ENCODE measurements around the gene SPDYC. TPM values are rescaled to one million over a fixed set of nuclear protein-coding genes. Genes with fewer than 3 reads are reported as not detected.

The SPDYC gene
- total and polyA plus RNA-seq, 2 donors (not counting 1 experiment from before 2014, with no cell fraction given) = not detected

DNA sequence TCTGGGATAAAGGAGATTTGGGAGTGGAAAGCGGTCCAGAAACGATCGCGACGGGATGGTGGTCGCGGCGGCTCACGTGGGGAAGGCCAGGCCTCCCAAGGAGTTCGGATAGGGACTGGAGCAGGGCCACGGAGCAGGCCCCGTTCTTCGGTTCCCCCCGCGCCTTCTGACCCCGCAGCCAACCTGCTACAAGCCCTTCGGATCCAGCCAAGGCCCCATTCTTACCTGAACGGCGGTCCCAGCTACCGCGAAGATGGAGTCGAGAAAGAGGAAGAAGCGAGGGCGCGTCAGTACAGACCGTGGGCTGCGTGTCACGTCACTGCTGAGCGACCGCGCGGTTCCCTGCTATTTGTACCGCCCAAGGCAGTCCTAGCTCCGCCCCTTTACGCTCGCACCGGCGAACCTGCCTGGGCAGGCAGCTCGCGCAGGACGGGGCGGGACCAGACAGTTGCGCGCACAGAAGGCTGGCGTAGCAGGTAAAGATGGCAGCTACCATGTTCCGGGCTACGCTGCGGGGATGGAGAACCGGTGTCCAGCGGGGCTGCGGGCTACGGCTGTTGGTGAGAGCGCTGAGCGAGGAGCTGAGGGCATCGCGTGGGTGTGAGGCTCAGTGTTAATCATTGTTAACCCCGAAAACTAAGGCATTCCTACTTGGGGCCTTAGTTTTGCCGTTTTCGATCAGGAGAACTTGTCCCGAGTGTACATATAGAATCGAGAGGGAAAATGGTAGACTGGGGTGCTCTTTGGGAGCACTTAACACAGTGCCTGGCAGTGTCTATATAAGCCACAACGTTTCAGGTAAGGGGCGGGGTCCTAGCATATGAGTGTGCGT lies 48.0 kb upstream of the SPDYC start, which contains the start of the genes FAU and MRPL49:
FAU (minus strand) TSS at position 270 of the 832 bp plus-strand sequence. CDS start 321 bp downstream, outside the sequence.
MRPL49 (plus strand) TSS at position 457 of the 832 bp plus-strand sequence; CDS start at position 483, 26 bp downstream.
- peaks cover 29% of the 10 kb centered on the region for H3K79me2 ChIP-seq (ENCODE audit: control insufficient read depth, insufficient read depth, low read length)
- H3K4me2 ChIP-seq (ENCODE audit: extremely low read depth, insufficient read depth, low read length) = peak within 1 kb of the TSS; percentile 96
- H3K36me3 ChIP-seq (ENCODE audit: control insufficient read depth, insufficient read depth, low read length) = peaks cover 20% of the 10 kb centered on the region
- H3K4me3 ChIP-seq (replicated peaks in 1 of 4; ENCODE audit: control extremely low read depth in 1 of 4, insufficient read depth in 1 of 4, low read depth in 3 of 4, low read length in 4 of 4) = peak within 1 kb of the TSS; percentile 57 to 98 (median 85)
- H3K27ac ChIP-seq (ENCODE audit: insufficient read depth, low read length) = peak within 1 kb of the TSS; percentile 94
- peak within 1 kb of the TSS; percentile 95 for H3K9ac ChIP-seq (ENCODE audit: insufficient read depth, low read length)
- H4K20me1 ChIP-seq (ENCODE audit: control insufficient read depth, extremely low read depth, insufficient read depth, low read length) = no peaks in the 10 kb centered on the region
- peak; percentile 95 to 96 for DNase-seq (ENCODE audit: low read depth in 2 of 2)
- TF ChIP-seq EZH2 (IDR thresholded peaks at IDR 0.05; ENCODE audit: low read length, missing control alignments) (no peak), CTCF (conservative IDR thresholded peaks at IDR 0.05 in 1 of 2, IDR thresholded peaks at IDR 0.05 in 1 of 2; ENCODE audit: low read depth in 1 of 2, low read length in 2 of 2) (no peak)
- no peaks in the 10 kb centered on the region for H3K27me3 ChIP-seq (ENCODE audit: control insufficient read depth, insufficient read depth, low read length)
- H2AFZ ChIP-seq (ENCODE audit: low read length) = peak within 1 kb of the TSS; percentile 96
- H3K4me1 ChIP-seq (ENCODE audit: control insufficient read depth, extremely low read depth, insufficient read depth, low read length) = peaks cover 6% of the 10 kb centered on the region
- no peaks in the 10 kb centered on the region for H3K9me3 ChIP-seq (ENCODE audit: control insufficient read depth, insufficient read depth, low read depth, low read length)

GRCh38 chr11:65124480-65125196 lies 45.4 kb upstream of the SPDYC start:
- H3K9ac ChIP-seq (ENCODE audit: insufficient read depth, low read length) = no peak overlapping the region
- TF ChIP-seq CTCF (conservative IDR thresholded peaks at IDR 0.05 in 1 of 2, IDR thresholded peaks at IDR 0.05 in 1 of 2; ENCODE audit: low read depth in 1 of 2, low read length in 2 of 2) (no peak), EZH2 (IDR thresholded peaks at IDR 0.05; ENCODE audit: low read length, missing control alignments) (no peak)
- H4K20me1 ChIP-seq (ENCODE audit: control insufficient read depth, extremely low read depth, insufficient read depth, low read length) = no peaks in the 10 kb centered on the region
- DNase-seq (ENCODE audit: low read depth in 2 of 2) = no peak
- peaks cover 6% of the 10 kb centered on the region for H3K4me1 ChIP-seq (ENCODE audit: control insufficient read depth, extremely low read depth, insufficient read depth, low read length)
- no peak overlapping the region for H3K27ac ChIP-seq (ENCODE audit: insufficient read depth, low read length)
- H3K36me3 ChIP-seq (ENCODE audit: control insufficient read depth, insufficient read depth, low read length) = peaks cover 31% of the 10 kb centered on the region
- no peak overlapping the region for H3K4me2 ChIP-seq (ENCODE audit: extremely low read depth, insufficient read depth, low read length)
- no peaks in the 10 kb centered on the region for H3K9me3 ChIP-seq (ENCODE audit: control insufficient read depth, insufficient read depth, low read depth, low read length)
- peaks cover 29% of the 10 kb centered on the region for H3K79me2 ChIP-seq (ENCODE audit: control insufficient read depth, insufficient read depth, low read length)
- H3K27me3 ChIP-seq (ENCODE audit: control insufficient read depth, insufficient read depth, low read length) = no peaks in the 10 kb centered on the region
- no peak overlapping the region for H3K4me3 ChIP-seq (replicated peaks in 1 of 4; ENCODE audit: control extremely low read depth in 1 of 4, insufficient read depth in 1 of 4, low read depth in 3 of 4, low read length in 4 of 4)
- no peak overlapping the region for H2AFZ ChIP-seq (ENCODE audit: low read length)

Data from fibroblast of lung (primary cell).